ENCODE results near the gene EFCC1.

DNA sequence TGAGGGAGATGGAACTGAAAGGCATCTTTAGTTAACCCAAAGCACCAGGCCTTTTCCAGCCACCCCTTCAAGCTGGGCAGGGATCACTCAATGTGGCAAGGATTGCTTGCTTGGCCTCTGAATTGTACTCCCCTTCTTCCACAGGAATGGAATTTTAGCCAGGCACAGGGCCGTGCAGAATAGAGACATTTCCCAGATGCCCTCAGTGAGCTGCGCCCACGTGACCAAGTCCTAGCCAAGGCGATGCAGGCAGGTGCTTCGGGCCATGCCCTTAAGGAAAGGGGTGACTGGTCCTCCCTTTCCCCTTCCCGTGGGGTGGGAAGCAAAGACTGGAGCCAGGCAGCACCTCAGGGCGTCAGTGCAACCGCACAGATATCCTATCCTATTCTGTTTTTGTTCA, 77.4 kb downstream of the EFCC1 start:
- TF ChIP-seq ZNF8 (CRISPR knock-in tag; IDR thresholded peaks at IDR 0.05): no peak
- TF ChIP-seq, protein P1, sequence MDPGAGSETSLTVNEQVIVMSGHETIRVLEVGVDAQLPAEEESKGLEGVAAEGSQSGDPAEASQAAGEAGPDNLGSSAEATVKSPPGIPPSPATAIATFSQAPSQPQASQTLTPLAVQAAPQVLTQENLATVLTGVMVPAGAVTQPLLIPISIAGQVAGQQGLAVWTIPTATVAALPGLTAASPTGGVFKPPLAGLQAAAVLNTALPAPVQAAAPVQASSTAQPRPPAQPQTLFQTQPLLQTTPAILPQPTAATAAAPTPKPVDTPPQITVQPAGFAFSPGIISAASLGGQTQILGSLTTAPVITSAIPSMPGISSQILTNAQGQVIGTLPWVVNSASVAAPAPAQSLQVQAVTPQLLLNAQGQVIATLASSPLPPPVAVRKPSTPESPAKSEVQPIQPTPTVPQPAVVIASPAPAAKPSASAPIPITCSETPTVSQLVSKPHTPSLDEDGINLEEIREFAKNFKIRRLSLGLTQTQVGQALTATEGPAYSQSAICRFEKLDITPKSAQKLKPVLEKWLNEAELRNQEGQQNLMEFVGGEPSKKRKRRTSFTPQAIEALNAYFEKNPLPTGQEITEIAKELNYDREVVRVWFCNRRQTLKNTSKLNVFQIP (CRISPR knock-in tag; IDR thresholded peaks at IDR 0.05; ENCODE audit: borderline replicate concordance, low read depth): no peak
- TF ChIP-seq, protein P2, sequence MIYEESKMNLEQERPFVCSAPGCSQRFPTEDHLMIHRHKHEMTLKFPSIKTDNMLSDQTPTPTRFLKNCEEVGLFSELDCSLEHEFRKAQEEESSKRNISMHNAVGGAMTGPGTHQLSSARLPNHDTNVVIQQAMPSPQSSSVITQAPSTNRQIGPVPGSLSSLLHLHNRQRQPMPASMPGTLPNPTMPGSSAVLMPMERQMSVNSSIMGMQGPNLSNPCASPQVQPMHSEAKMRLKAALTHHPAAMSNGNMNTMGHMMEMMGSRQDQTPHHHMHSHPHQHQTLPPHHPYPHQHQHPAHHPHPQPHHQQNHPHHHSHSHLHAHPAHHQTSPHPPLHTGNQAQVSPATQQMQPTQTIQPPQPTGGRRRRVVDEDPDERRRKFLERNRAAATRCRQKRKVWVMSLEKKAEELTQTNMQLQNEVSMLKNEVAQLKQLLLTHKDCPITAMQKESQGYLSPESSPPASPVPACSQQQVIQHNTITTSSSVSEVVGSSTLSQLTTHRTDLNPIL (CRISPR knock-in tag; IDR thresholded peaks at IDR 0.05; ENCODE audit: low read depth): no peak
- TF ChIP-seq OSR1 (CRISPR knock-in tag; IDR thresholded peaks at IDR 0.05): no peak
- no peak for TF ChIP-seq RARB (CRISPR knock-in tag; IDR thresholded peaks at IDR 0.05)
- TF ChIP-seq ARNTL (CRISPR knock-in tag; IDR thresholded peaks at IDR 0.05; ENCODE audit: borderline replicate concordance, low read depth): no peak
- TF ChIP-seq CSRNP3 (CRISPR knock-in tag; IDR thresholded peaks at IDR 0.05): no peak
- no peak for TF ChIP-seq PATZ1 (CRISPR knock-in tag; IDR thresholded peaks at IDR 0.05; ENCODE audit: borderline replicate concordance)
- TF ChIP-seq SNAI2 (CRISPR knock-in tag; IDR thresholded peaks at IDR 0.05): no peak
- no peak for TF ChIP-seq ZNF565 (CRISPR knock-in tag; conservative IDR thresholded peaks at IDR 0.05; ENCODE audit: low read depth)
- no peak for TF ChIP-seq TOX (CRISPR knock-in tag; IDR thresholded peaks at IDR 0.05; ENCODE audit: borderline replicate concordance)
- TF ChIP-seq BACH2 (CRISPR knock-in tag; IDR thresholded peaks at IDR 0.05; ENCODE audit: borderline replicate concordance): no peak
- no peak for TF ChIP-seq PPARA (CRISPR knock-in tag; IDR thresholded peaks at IDR 0.05; ENCODE audit: borderline replicate concordance)

Measured in SK-N-SH treated with all-trans-retinoic acid at 6 μM for 48 hours (cell line).